ENCODE measurements around the gene RNF39. TPM values are rescaled to one million over a fixed set of nuclear protein-coding genes. Genes with fewer than 3 reads are reported as not detected.

Gene RNF39
- total and polyA plus RNA-seq, 2 of the 13 experiments (the other 11 are each of a cell fraction or from before 2014, with no cell fraction given) = 0.13 to 1.8 TPM

- peak; percentile 84 for TF ChIP-seq ZNF280D (CRISPR knock-in tag; IDR thresholded peaks at IDR 0.05)
- peak; percentile 58; the same call in 1 of the 2 replicates for TF ChIP-seq RCOR2 (CRISPR knock-in tag; IDR thresholded peaks at IDR 0.05)
- TF ChIP-seq ZNF383 (CRISPR knock-in tag; IDR thresholded peaks at IDR 0.05; ENCODE audit: borderline replicate concordance) = no peak
- TF ChIP-seq ZNF17 (CRISPR knock-in tag; IDR thresholded peaks at IDR 0.05) = 0 out of 2 replicates have a peak, but pooled peaks have one; percentile 54
- peak; percentile 52; the same call in 1 of the 2 replicates for TF ChIP-seq ZBTB20 (CRISPR knock-in tag; IDR thresholded peaks at IDR 0.05; ENCODE audit: borderline replicate concordance, low read depth)
- TF ChIP-seq HDAC2 (CRISPR knock-in tag; IDR thresholded peaks at IDR 0.05) = peak; percentile 92
- TF ChIP-seq RFX3 (CRISPR knock-in tag; IDR thresholded peaks at IDR 0.05) = peak; percentile 45; the same call in 1 of the 2 replicates
- peak; percentile 54; the same call in 1 of the 2 replicates for TF ChIP-seq ZNF598 (CRISPR knock-in tag; IDR thresholded peaks at IDR 0.05; ENCODE audit: borderline replicate concordance)
- peak; percentile 34; the same call in 1 of the 2 replicates for TF ChIP-seq ZNF235 (CRISPR knock-in tag; IDR thresholded peaks at IDR 0.05; ENCODE audit: borderline replicate concordance)
- TF ChIP-seq ZKSCAN8 (CRISPR knock-in tag; IDR thresholded peaks at IDR 0.05; ENCODE audit: borderline replicate concordance) = peak; percentile 91; the same call in 1 of the 2 replicates
- no peak; the same call in 1 of the 2 replicates for TF ChIP-seq HHEX (CRISPR knock-in tag; IDR thresholded peaks at IDR 0.05)
- no peak for TF ChIP-seq ZFP37 (CRISPR knock-in tag; IDR thresholded peaks at IDR 0.05; ENCODE audit: borderline replicate concordance)
- no peak for TF ChIP-seq ZSCAN22 (CRISPR knock-in tag; IDR thresholded peaks at IDR 0.05)
- no peak; the same call in 1 of the 2 replicates for TF ChIP-seq ZHX1 (CRISPR knock-in tag; IDR thresholded peaks at IDR 0.05; ENCODE audit: low read depth)
- TF ChIP-seq ZNF703 (CRISPR knock-in tag; IDR thresholded peaks at IDR 0.05; ENCODE audit: borderline replicate concordance) = no peak; the same call in 1 of the 2 replicates
- no peak for TF ChIP-seq ZNF674 (CRISPR knock-in tag; IDR thresholded peaks at IDR 0.05; ENCODE audit: low read depth)
- TF ChIP-seq HNRNPUL1 (IDR thresholded peaks at IDR 0.05; ENCODE audit: low read depth, low read length) = no peak
- TF ChIP-seq EEA1 (CRISPR knock-in tag; IDR thresholded peaks at IDR 0.05; ENCODE audit: borderline replicate concordance) = peak; percentile 90; the same call in 1 of the 2 replicates
- peak; percentile 62; the same call in 1 of the 2 replicates for TF ChIP-seq ZNF616 (CRISPR knock-in tag; IDR thresholded peaks at IDR 0.05; ENCODE audit: low read depth)
- no peak for TF ChIP-seq ZNF432 (CRISPR knock-in tag; IDR thresholded peaks at IDR 0.05; ENCODE audit: borderline replicate concordance)
- peak; percentile 2 for TF ChIP-seq SP2 (CRISPR knock-in tag; IDR thresholded peaks at IDR 0.05)
- TF ChIP-seq ZNF207 (IDR thresholded peaks at IDR 0.05; ENCODE audit: borderline replicate concordance) = no peak
- TF ChIP-seq RAD21 (CRISPR knock-in tag; IDR thresholded peaks at IDR 0.05) = no peak; the same call in 1 of the 2 replicates
- peak; percentile 87 for TF ChIP-seq RBM39 (IDR thresholded peaks at IDR 0.05; ENCODE audit: low read depth, low read length, poor library complexity, severe bottlenecking)
- peak; percentile 87 for TF ChIP-seq ELF3 (CRISPR knock-in tag; IDR thresholded peaks at IDR 0.05)
These were observed 14.3 kb downstream of the RNF39 start, which contains the start of gene POLR1H (continued) for GRCh38 chr6:30061092-30061857.

Data from HepG2 (cell line).